B cell (primary cell): ENCODE data around the gene ZBTB8OS. TPM values are rescaled to one million over a fixed set of nuclear protein-coding genes. Genes with fewer than 3 reads are reported as not detected.

Source experiments
- ATAC-seq: fragments of 200-7000 bp; cut with Tn5 transposase; one replicate; pipeline ENCODE4 v1.10.0; 2021; ENCODE audit warnings: low read depth, mild to moderate bottlenecking, moderate number of reproducible peaks, moderate library complexity
- CTCF ChIA-PET: fragments of 350-600 bp; sonication (Branson Sonifier 250); formaldehyde crosslinking; loops from one replicate; lab custom pipeline; 2021; ENCODE audit warnings: antibody characterized with exemption, inconsistent platforms; lab: Charles Lee
- POLR2A ChIA-PET: fragments of 350-600 bp; sonication (Branson Sonifier 250); formaldehyde crosslinking; loops from one replicate; lab custom pipeline; 2021; ENCODE audit warnings: antibody characterized with exemption; lab: Charles Lee
- DNase-seq: peaks from one replicate; pipeline ENCODE4 v3.0.0; 2013
- H2AFZ ChIP-seq: 2 replicates; pipeline ENCODE4 v1.6.1; 2012; ENCODE audit warnings: mild to moderate bottlenecking, low read depth, low read length; ENCODE audit not compliant: insufficient read depth, poor library complexity, severe bottlenecking
- H3K27ac ChIP-seq, 2 donors: 1 replicate in 1 of 2; 2 replicates in 1 of 2; pipeline ENCODE4 v1.5.1; 2012 to 2013; ENCODE audit warnings: low read length in 2 of 2, mild to moderate bottlenecking in 2 of 2, moderate library complexity in 1 of 2
- H3K27me3 ChIP-seq, 4 experiments: fragments of 200-600 bp in 1 of 4; sonication (generic) in 1 of 4; replicated peaks in 1 of 4; 1 replicate in 2 of 4; 2 replicates in 2 of 4; pipeline versions ENCODE4 v1.6.1 to v1.7.0; 2013 to 2016; ENCODE audit warnings: low read length in 3 of 4, mild to moderate bottlenecking in 2 of 4, mixed read lengths in 1 of 4, moderate library complexity in 1 of 4; ENCODE audit not compliant: insufficient read depth in 4 of 4, control insufficient read depth in 3 of 4; ENCODE audit errors: control extremely low read depth in 1 of 4
- H3K36me3 ChIP-seq, 2 experiments: replicated peaks in 1 of 2; 1 replicate in 1 of 2; 2 replicates in 1 of 2; pipeline versions ENCODE4 v1.6.1 to v1.7.1; 2013; ENCODE audit warnings: low read length in 1 of 2; ENCODE audit not compliant: insufficient read depth in 2 of 2, control insufficient read depth in 1 of 2; ENCODE audit errors: control extremely low read depth in 1 of 2, extremely low read depth in 1 of 2
- H3K4me1 ChIP-seq, 2 donors: fragments of 200-600 bp in 1 of 2; sonication (generic) in 1 of 2; 1 replicate in 1 of 2; 2 replicates in 1 of 2; pipeline versions ENCODE4 v1.5.1 to v1.6.1; 2013 to 2017; ENCODE audit warnings: low read length in 2 of 2; ENCODE audit not compliant: control insufficient read depth in 2 of 2, insufficient read depth in 2 of 2
- H3K4me2 ChIP-seq: replicated peaks from 2 replicates; pipeline ENCODE3; 2012; ENCODE audit warnings: mild to moderate bottlenecking, low read depth, low read length; ENCODE audit not compliant: poor library complexity, severe bottlenecking
- H3K4me3 ChIP-seq, 5 experiments: fragments of 200-600 bp in 1 of 5; sonication (generic) in 1 of 5; 1 replicate in 3 of 5; 2 replicates in 2 of 5; pipeline versions ENCODE4 v1.5.1 to v1.7.0; 2011 to 2016; ENCODE audit warnings: low read length in 4 of 5, mild to moderate bottlenecking in 4 of 5, low read depth in 2 of 5, control low read depth in 1 of 5, moderate library complexity in 1 of 5; ENCODE audit not compliant: insufficient read depth in 1 of 5; ENCODE audit errors: control extremely low read depth in 1 of 5, extremely low read depth in 1 of 5
- H3K79me2 ChIP-seq: fragments of 200-600 bp; sonication (generic); one replicate; pipeline ENCODE4 v1.6.0; 2016; ENCODE audit warnings: low read length; ENCODE audit not compliant: control insufficient read depth, insufficient read depth
- H3K9ac ChIP-seq: fragments of 200-600 bp; sonication (generic); 2 replicates; pipeline ENCODE4 v1.6.1; 2017; ENCODE audit warnings: mild to moderate bottlenecking, low read length, moderate library complexity
- H3K9me3 ChIP-seq, 3 donors: one replicate each; pipeline versions ENCODE4 v1.6.1 to v1.7.1; 2013; ENCODE audit warnings: low read length in 2 of 3; ENCODE audit not compliant: control insufficient read depth in 2 of 3, insufficient read depth in 1 of 3; ENCODE audit errors: control extremely low read depth in 1 of 3
- H4K20me1 ChIP-seq: 2 replicates; pipeline ENCODE4 v1.6.0; 2012; ENCODE audit warnings: mild to moderate bottlenecking, low read length; ENCODE audit not compliant: insufficient read depth, control insufficient read depth, poor library complexity, severe bottlenecking
- H3K27ac Mint-ChIP-seq: one replicate; pipeline ENCODE4 v1.8.0; 2021; ENCODE audit warnings: mixed read lengths
- H3K27me3 Mint-ChIP-seq: one replicate; pipeline ENCODE4 v1.8.0; 2021; ENCODE audit warnings: mixed read lengths
- H3K4me1 Mint-ChIP-seq: one replicate; pipeline ENCODE4 v1.8.0; 2021; ENCODE audit warnings: mixed read lengths
- H3K4me3 Mint-ChIP-seq: one replicate; pipeline ENCODE4 v1.8.0; 2021; ENCODE audit warnings: mixed read lengths
- H3K9me3 Mint-ChIP-seq: one replicate; pipeline ENCODE4 v1.8.0; 2022; ENCODE audit warnings: mixed read lengths; ENCODE audit not compliant: insufficient read depth
- EZH2 ChIP-seq: IDR thresholded peaks from 2 replicates; pipeline ENCODE4 v1.6.1; 2012; ENCODE audit warnings: borderline replicate concordance, low read depth, mild to moderate bottlenecking, moderate library complexity, low read length; ENCODE audit not compliant: insufficient read depth, poor library complexity, severe bottlenecking
- WGBS: methylation state at CpG from one replicate; pipeline ENCODE4 v1.1.5; 2013; ENCODE audit warnings: missing lambda C conversion rate; ENCODE audit not compliant: insufficient coverage; 5-methylcytosine and 5-hydroxymethylcytosine counted together
- intact Hi-C: fragments of 100-400 bp; cut with micrococcal nuclease; formaldehyde crosslinking; loops from one replicate; pipeline ENCODE4 v1.10.0; 2022
- polyA plus RNA-seq: library from polyadenylated mRNA; depleted of rRNA; stranded (reverse); fragments of >200 nt; gene quantifications from 2 replicates; pipeline ENCODE4 v1.2.3, GENCODE V29; 2012
- total RNA-seq, 2 donors: library from RNA; stranded (reverse); fragments of 120-200 nt in 1 of 2; gene quantifications; 1 replicate in 1 of 2; 2 replicates in 1 of 2; pipeline versions ENCODE4 v1.2.3 to v1.2.4, GENCODE V29; 2013 to 2022
- TF ChIP-seq, protein P1 (sequence below): fragments of 200-600 bp; IDR thresholded peaks from one replicate; pipeline ENCODE4 v1.8.0; 2022; ENCODE audit warnings: antibody characterized with exemption, mild to moderate bottlenecking

The ZBTB8OS gene
- total and polyA plus RNA-seq, 2 donors (not counting 1 experiment from before 2014, with no cell fraction given), result 35.1 to 50.9 TPM

DNA sequence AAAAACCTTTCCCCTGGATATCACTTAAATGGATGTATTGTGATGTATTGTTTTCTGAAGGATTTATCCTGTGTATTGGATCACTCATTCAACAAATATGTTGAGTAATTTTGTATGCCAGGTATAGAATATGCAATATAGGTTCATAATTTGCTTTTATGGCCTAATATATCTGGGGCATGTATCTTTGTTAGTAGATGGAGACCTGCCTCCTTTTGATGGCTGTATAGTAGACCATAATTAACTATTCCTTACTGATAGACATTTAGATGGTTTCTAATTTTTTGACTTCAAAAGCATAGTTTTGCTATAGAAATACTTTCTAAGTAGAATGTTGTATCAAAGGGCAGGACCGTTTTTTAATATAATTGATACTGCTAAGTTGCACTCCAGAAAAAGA, 9.2 kb upstream of the ZBTB8OS start:
- Histone ChIP-seq H3K79me2 (peaks cover 63% of the 10 kb centered on the region), H3K9me3 (no peaks in the 10 kb centered on the region), H3K4me2 (no peak overlapping the region), H3K27me3 (no peaks in the 10 kb centered on the region), H3K27ac (no peak overlapping the region), H3K4me1 (peaks cover 5 to 15% of the 10 kb centered on the region in 2 donors), H3K4me3 (no peak overlapping the region), H3K9ac (no peak overlapping the region), H3K36me3 (peaks cover 15 to 63% of the 10 kb centered on the region in 2 experiments), H2AFZ (no peak overlapping the region), H4K20me1 (peaks cover 37% of the 10 kb centered on the region)
- H3K27ac Mint-ChIP-seq, result no peak overlapping the region
- no peak overlapping the region for H3K4me3 Mint-ChIP-seq
- no peaks in the 10 kb centered on the region for H3K9me3 Mint-ChIP-seq
- ChIA-PET POLR2A (interaction anchor here (2.6 kb wide), 1 partner anchor 9 kb away, joined by 7 read pairs; the partner anchor contains the start of gene RBBP4), CTCF (interaction anchor here (0.9 kb wide), 1 partner anchor 9 kb away, joined by 3 read pairs; the partner anchor contains the start of gene RBBP4)
- H3K27me3 Mint-ChIP-seq, result no peaks in the 10 kb centered on the region
- no peak for ATAC-seq
- no CpG with 5 or more reads among the region's 1 CpG for WGBS
- peaks cover 22% of the 10 kb centered on the region for H3K4me1 Mint-ChIP-seq
- DNase-seq, result no peak
- intact Hi-C loops, result no loop called here
- TF ChIP-seq EZH2, result no peak
- TF ChIP-seq, protein P1, sequence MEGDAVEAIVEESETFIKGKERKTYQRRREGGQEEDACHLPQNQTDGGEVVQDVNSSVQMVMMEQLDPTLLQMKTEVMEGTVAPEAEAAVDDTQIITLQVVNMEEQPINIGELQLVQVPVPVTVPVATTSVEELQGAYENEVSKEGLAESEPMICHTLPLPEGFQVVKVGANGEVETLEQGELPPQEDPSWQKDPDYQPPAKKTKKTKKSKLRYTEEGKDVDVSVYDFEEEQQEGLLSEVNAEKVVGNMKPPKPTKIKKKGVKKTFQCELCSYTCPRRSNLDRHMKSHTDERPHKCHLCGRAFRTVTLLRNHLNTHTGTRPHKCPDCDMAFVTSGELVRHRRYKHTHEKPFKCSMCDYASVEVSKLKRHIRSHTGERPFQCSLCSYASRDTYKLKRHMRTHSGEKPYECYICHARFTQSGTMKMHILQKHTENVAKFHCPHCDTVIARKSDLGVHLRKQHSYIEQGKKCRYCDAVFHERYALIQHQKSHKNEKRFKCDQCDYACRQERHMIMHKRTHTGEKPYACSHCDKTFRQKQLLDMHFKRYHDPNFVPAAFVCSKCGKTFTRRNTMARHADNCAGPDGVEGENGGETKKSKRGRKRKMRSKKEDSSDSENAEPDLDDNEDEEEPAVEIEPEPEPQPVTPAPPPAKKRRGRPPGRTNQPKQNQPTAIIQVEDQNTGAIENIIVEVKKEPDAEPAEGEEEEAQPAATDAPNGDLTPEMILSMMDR, result no peak

GRCh38 chr1:32652244-32652962, 2.1 kb upstream of the ZBTB8OS start:
- 91% methylated on average over 13 of the region's 16 CpGs for WGBS
- Mint-ChIP-seq H3K27ac (peak overlapping the region; percentile 100), H3K4me1 (peaks cover 58% of the 10 kb centered on the region), H3K4me3 (peak overlapping the region; percentile 98), H3K27me3 (no peaks in the 10 kb centered on the region), H3K9me3 (no peaks in the 10 kb centered on the region)
- POLR2A ChIA-PET, result no interaction called here
- ATAC-seq (no peak), DNase-seq (no peak)
- H3K4me3 ChIP-seq, result peak overlapping the region in 3 of 5 experiments; percentile 77 to 96 (median 81)
- H2AFZ ChIP-seq, result peak overlapping the region; percentile 79
- H3K9me3 ChIP-seq, result no peaks in the 10 kb centered on the region
- peak overlapping the region; percentile 91 to 100 for H3K27ac ChIP-seq
- no peak for TF ChIP-seq EZH2
- TF ChIP-seq, protein P1, result no peak
- CTCF ChIA-PET, result interaction anchor here (0.8 kb wide), 1 partner anchor 39 kb away, joined by 4 read pairs; no protein-coding TSS in a partner anchor
- no peaks in the 10 kb centered on the region for H3K27me3 ChIP-seq
- H3K4me2 ChIP-seq, result peak overlapping the region; percentile 98
- H3K4me1 ChIP-seq, result peaks cover 21 to 31% of the 10 kb centered on the region in 2 donors
- intact Hi-C loops, result loop anchor here (5.0 kb wide), 4 partner anchors 130 to 640 kb away; partner anchors contain the start of genes KHDRBS1, RNF19B and TRIM62
- H3K79me2 ChIP-seq, result peaks cover 78% of the 10 kb centered on the region
- peaks cover 33% of the 10 kb centered on the region for H4K20me1 ChIP-seq
- peak overlapping the region; percentile 88 for H3K9ac ChIP-seq
- peaks cover 2 to 39% of the 10 kb centered on the region in 2 experiments for H3K36me3 ChIP-seq
